ENCODE measurements around the gene FAM184B. TPM values are rescaled to one million over a fixed set of nuclear protein-coding genes. Genes with fewer than 3 reads are reported as not detected.
"Not testable (repeated sequence)": the region's sequence is repeated elsewhere in the genome, so short reads cannot be mapped to it uniquely, and the experiment has no call there.

Gene FAM184B
- total RNA-seq, 2 donors from 2014 or later: 0.19 to 0.94 TPM

- Histone ChIP-seq H3K36me3 (no peaks in the 10 kb centered on the region), H3K9ac (ENCODE audit: low read depth in 2 of 2, low read length in 2 of 2) (no peak overlapping the region), H3K9me3 (no peaks in the 10 kb centered on the region), H3K4me3 (no peak overlapping the region), H3K27me3 (no peaks in the 10 kb centered on the region), H3K4me1 (no peaks in the 10 kb centered on the region), H3K27ac (no peak overlapping the region)
- TF ChIP-seq CTCF (IDR thresholded peaks at IDR 0.05): no peak
- no peak for DNase-seq
- intact Hi-C loops (cut with DNase I): no loop called here
Measured at GRCh38 chr4:17664755-17665154, 116.7 kb downstream of the FAM184B start.

- Histone ChIP-seq H3K4me1 (no peaks in the 10 kb centered on the region), H3K4me3 (no peak overlapping the region), H3K27ac (no peak overlapping the region), H3K9ac (ENCODE audit: low read depth in 2 of 2, low read length in 2 of 2) (no peak overlapping the region), H3K36me3 (no peaks in the 10 kb centered on the region), H3K27me3 (no peaks in the 10 kb centered on the region), H3K9me3 (no peaks in the 10 kb centered on the region)
- intact Hi-C loops (cut with DNase I): no loop called here
- DNase-seq: no peak
- no peak for TF ChIP-seq CTCF (IDR thresholded peaks at IDR 0.05)
Measured at GRCh38 chr4:17662694-17663093, 118.7 kb downstream of the FAM184B start.

GRCh38 chr4:17659196-17659595, 122.2 kb downstream of the FAM184B start:
- DNase-seq; H3K27me3 ChIP-seq; H3K4me1 ChIP-seq; H3K9ac ChIP-seq (ENCODE audit: low read depth in 2 of 2, low read length in 2 of 2); H3K27ac ChIP-seq; H3K9me3 ChIP-seq; intact Hi-C loops (cut with DNase I); H3K4me3 ChIP-seq; H3K36me3 ChIP-seq: not testable (repeated sequence)

- intact Hi-C loops (cut with DNase I): no loop called here
- DNase-seq: no peak
- no peaks in the 10 kb centered on the region for H3K27me3 ChIP-seq
- H3K4me1 ChIP-seq: no peaks in the 10 kb centered on the region
- H3K9me3 ChIP-seq: no peaks in the 10 kb centered on the region
- H3K9ac ChIP-seq (ENCODE audit: low read depth in 2 of 2, low read length in 2 of 2): no peak overlapping the region
- H3K4me3 ChIP-seq: no peak overlapping the region
- H3K36me3 ChIP-seq: no peaks in the 10 kb centered on the region
- H3K27ac ChIP-seq: no peak overlapping the region
- no peak for TF ChIP-seq CTCF (IDR thresholded peaks at IDR 0.05)
Measured at GRCh38 chr4:17657849-17658248, 123.6 kb downstream of the FAM184B start.

- no peak overlapping the region for H3K9ac ChIP-seq (ENCODE audit: low read depth in 2 of 2, low read length in 2 of 2)
- H3K27ac ChIP-seq: no peak overlapping the region
- no peaks in the 10 kb centered on the region for H3K9me3 ChIP-seq
- H3K4me3 ChIP-seq: no peak overlapping the region
- TF ChIP-seq CTCF (IDR thresholded peaks at IDR 0.05): no peak
- no peaks in the 10 kb centered on the region for H3K4me1 ChIP-seq
- H3K27me3 ChIP-seq: no peaks in the 10 kb centered on the region
- H3K36me3 ChIP-seq: no peaks in the 10 kb centered on the region
- intact Hi-C loops (cut with DNase I): no loop called here
- DNase-seq: no peak
Measured at GRCh38 chr4:17657090-17657489, 124.3 kb downstream of the FAM184B start.

GRCh38 chr4:17654701-17655100, 126.7 kb downstream of the FAM184B start:
- Histone ChIP-seq H3K27me3 (no peaks in the 10 kb centered on the region), H3K9me3 (no peaks in the 10 kb centered on the region), H3K9ac (ENCODE audit: low read depth in 2 of 2, low read length in 2 of 2) (no peak overlapping the region), H3K4me1 (no peaks in the 10 kb centered on the region), H3K27ac (no peak overlapping the region), H3K4me3 (no peak overlapping the region), H3K36me3 (no peaks in the 10 kb centered on the region)
- intact Hi-C loops (cut with DNase I): no loop called here
- no peak for DNase-seq
- TF ChIP-seq CTCF (IDR thresholded peaks at IDR 0.05): no peak
